Measurements from ENCODE around the gene INO80.

INO80 gene

DNA sequence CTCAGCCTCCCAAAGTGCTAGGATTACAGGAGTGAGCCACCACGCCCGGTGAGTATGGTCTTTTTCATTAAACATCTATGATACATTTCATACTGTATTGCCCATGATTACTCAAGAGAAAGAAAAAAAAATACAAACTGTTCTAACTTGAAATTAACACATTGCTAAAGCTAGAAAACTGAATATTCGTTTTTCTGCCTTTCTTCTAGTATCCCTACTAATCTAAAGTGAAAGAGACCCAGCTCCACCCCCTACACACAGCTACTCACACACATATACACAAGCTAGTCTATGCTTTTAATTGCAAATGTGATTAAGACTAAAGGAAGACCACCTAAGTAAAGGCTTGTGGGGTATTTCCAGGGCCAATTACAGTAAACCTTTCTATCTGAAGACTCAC is 43.1 kb downstream of the INO80 start:
- TF ChIP-seq, protein P1, sequence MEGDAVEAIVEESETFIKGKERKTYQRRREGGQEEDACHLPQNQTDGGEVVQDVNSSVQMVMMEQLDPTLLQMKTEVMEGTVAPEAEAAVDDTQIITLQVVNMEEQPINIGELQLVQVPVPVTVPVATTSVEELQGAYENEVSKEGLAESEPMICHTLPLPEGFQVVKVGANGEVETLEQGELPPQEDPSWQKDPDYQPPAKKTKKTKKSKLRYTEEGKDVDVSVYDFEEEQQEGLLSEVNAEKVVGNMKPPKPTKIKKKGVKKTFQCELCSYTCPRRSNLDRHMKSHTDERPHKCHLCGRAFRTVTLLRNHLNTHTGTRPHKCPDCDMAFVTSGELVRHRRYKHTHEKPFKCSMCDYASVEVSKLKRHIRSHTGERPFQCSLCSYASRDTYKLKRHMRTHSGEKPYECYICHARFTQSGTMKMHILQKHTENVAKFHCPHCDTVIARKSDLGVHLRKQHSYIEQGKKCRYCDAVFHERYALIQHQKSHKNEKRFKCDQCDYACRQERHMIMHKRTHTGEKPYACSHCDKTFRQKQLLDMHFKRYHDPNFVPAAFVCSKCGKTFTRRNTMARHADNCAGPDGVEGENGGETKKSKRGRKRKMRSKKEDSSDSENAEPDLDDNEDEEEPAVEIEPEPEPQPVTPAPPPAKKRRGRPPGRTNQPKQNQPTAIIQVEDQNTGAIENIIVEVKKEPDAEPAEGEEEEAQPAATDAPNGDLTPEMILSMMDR (IDR thresholded peaks at IDR 0.05; ENCODE audit: extremely low read depth, insufficient read depth, missing control alignments) = no peak
- no peak for DNase-seq (ENCODE audit: low spot score)
- in situ Hi-C loops (cut with MboI; ENCODE audit: low pct_unique_long_range_greater_than_20kb, low sequenced_read_pairs, unreplicated experiment) = no loop called here

DNA sequence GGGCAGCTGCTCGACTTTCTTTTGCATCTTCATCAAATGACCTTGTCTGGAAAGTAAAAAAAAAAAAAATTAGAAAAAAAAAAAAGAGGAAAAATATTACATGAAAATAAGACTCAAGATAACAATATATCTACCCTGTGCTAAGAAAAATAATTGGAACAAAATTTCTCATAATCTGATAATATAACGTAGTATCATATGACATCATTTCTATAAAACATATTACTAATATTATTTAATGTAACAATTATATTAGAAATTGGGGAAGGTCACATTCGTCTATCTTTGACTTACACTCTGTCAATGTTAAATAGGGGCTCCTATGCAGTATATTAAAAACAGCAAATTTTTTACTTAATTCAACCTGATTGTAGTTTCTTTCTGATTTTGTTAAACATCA is 44.1 kb downstream of the INO80 start:
- TF ChIP-seq, protein P1 (IDR thresholded peaks at IDR 0.05; ENCODE audit: extremely low read depth, insufficient read depth, missing control alignments) = no peak
- in situ Hi-C loops (cut with MboI; ENCODE audit: low pct_unique_long_range_greater_than_20kb, low sequenced_read_pairs, unreplicated experiment) = no loop called here
- DNase-seq (ENCODE audit: low spot score) = no peak

DNA sequence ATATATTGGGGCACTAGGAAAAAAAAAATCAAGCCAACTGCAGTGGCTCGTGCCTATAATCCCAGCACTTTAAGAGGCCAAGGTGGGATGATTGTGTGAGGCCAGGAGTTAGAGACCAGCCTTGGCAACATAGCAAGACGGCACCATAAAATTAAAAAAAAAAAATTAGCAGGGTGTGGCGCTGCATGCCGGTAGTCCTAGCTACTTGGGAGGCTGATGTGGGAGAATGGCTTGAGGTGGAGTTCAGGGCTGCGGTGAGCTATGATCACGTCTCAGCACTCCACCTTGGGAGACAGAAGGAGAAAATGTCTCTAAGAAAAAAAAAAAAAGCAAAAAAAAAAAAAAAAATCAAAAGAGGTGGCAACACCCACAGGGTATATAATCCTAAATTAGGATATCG is 49.6 kb downstream of the INO80 start:
- TF ChIP-seq, protein P1 (IDR thresholded peaks at IDR 0.05; ENCODE audit: extremely low read depth, insufficient read depth, missing control alignments) = no peak
- in situ Hi-C loops (cut with MboI; ENCODE audit: low pct_unique_long_range_greater_than_20kb, low sequenced_read_pairs, unreplicated experiment) = no loop called here
- DNase-seq (ENCODE audit: low spot score) = no peak

DNA sequence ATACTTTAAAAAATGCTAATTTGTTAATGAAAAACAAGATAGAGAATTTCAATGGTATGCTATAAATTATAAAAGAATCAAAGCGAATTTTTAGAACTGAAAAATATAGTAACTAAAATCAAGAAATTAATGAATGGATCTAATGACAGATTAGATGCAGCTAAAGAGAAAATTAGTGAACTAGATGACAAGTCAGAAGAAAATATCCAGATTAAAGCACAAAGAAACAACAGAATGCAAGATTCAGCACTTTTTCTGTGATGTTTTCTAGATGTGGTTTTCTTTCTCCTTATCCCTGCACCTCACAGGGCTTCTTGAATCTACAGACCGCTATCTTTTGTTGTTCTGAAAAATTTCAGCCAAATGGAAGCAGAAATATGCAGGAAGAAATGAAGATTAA is 54.4 kb downstream of the INO80 start:
- TF ChIP-seq, protein P1 (IDR thresholded peaks at IDR 0.05; ENCODE audit: extremely low read depth, insufficient read depth, missing control alignments) = no peak
- DNase-seq (ENCODE audit: low spot score) = no peak
- in situ Hi-C loops (cut with MboI; ENCODE audit: low pct_unique_long_range_greater_than_20kb, low sequenced_read_pairs, unreplicated experiment) = no loop called here

DNA sequence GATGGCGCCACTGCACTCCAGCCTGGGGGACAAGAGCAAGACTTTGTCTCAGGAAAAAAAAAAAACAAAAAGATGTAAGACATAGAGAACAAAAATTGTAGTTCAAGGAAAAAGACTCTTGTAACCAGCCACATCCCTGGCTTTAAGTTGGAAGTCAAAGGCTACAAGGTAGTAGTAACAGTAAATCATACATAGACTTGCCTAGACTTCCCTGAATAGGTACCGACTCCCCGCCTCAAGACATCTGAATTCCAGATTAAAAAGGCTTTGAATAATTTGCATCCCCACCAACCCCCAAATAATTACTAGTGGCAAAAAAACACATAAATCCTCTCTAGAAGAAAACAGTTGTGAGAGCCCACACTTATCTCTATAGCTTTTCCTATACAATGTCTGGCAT is 55.6 kb downstream of the INO80 start:
- in situ Hi-C loops (cut with MboI; ENCODE audit: low pct_unique_long_range_greater_than_20kb, low sequenced_read_pairs, unreplicated experiment) = no loop called here
- TF ChIP-seq, protein P1 (IDR thresholded peaks at IDR 0.05; ENCODE audit: extremely low read depth, insufficient read depth, missing control alignments) = no peak

DNA sequence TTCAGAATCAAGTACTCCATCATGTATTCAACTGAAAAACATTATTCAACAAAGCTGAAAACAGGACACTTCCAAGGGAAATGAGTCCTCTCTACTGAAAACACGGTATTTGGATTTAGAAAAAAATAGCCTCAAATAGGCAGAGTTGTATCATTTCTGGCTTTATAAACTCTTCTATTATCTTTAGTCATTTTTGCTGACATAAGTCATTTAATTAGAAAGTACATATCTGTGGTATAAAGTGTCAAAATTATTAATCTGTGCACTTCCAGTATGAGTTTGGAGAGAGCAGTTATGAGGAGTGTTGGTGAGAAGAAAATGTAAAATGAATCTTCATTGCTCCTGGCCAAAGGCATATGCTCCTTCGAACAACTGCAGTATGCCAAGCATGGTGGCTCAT is 59.3 kb downstream of the INO80 start:
- in situ Hi-C loops (cut with MboI; ENCODE audit: low pct_unique_long_range_greater_than_20kb, low sequenced_read_pairs, unreplicated experiment) = no loop called here
- no peak for DNase-seq (ENCODE audit: low spot score)
- TF ChIP-seq, protein P1 (IDR thresholded peaks at IDR 0.05; ENCODE audit: extremely low read depth, insufficient read depth, missing control alignments) = no peak

More for the DNA sequence above, 55.6 kb downstream of the INO80 start:
- DNase-seq (ENCODE audit: low spot score) = no peak

DNA sequence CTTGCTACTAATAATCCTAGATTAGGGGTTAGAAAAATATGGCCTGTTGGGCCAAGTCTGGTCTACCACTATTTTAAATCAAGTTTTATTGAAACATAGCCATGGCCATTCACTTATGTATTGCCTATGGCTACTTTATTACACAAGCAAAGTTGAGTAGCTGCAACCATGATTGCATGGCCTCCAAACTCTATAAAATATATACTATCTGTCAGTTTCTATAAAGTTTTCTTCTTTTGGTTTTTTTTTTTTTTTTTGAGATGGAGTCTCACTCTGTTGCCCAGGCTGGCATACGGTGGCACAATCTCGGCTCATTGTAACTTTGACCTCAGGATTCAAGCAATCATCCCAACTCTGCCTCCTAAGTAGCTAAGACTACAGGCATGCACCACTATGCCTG is 60.4 kb downstream of the INO80 start:
- TF ChIP-seq, protein P1 (IDR thresholded peaks at IDR 0.05; ENCODE audit: extremely low read depth, insufficient read depth, missing control alignments) = no peak
- no peak for DNase-seq (ENCODE audit: low spot score)
- in situ Hi-C loops (cut with MboI; ENCODE audit: low pct_unique_long_range_greater_than_20kb, low sequenced_read_pairs, unreplicated experiment) = no loop called here
